Activated naive CD8-positive, alpha-beta T cell (primary cell): Measurements from ENCODE around the gene ARFGEF2.
"Not testable (repeated sequence)": the region's sequence is repeated elsewhere in the genome, so short reads cannot be mapped to it uniquely, and the experiment has no call there.

Experiments
- H3K27ac Mint-ChIP-seq: one replicate; pipeline ENCODE4 v1.8.0; 2021; ENCODE audit warnings: mixed read lengths
- H3K27me3 Mint-ChIP-seq: one replicate; pipeline ENCODE4 v1.8.0; 2021; ENCODE audit warnings: mixed read lengths
- H3K36me3 Mint-ChIP-seq: one replicate; pipeline ENCODE4 v1.8.0; 2021; ENCODE audit warnings: mixed read lengths
- H3K4me1 Mint-ChIP-seq: one replicate; pipeline ENCODE4 v1.8.0; 2021; ENCODE audit warnings: low read depth, mixed read lengths
- H3K4me3 Mint-ChIP-seq: one replicate; pipeline ENCODE4 v1.8.0; 2021; ENCODE audit warnings: mild to moderate bottlenecking, mixed read lengths
- H3K9me3 Mint-ChIP-seq: one replicate; pipeline ENCODE4 v1.8.0; 2021; ENCODE audit warnings: low read depth, mixed read lengths

ARFGEF2 gene

GRCh38 chr20:48921168-48921882 lies at the start of gene ARFGEF2:
Gene ARFGEF2, plus strand, starts transcription at chr20:48921711. Its CDS starts 179 bp downstream, at chr20:48921890.
- H3K36me3 Mint-ChIP-seq: no peaks in the 10 kb centered on the region
- H3K4me1 Mint-ChIP-seq: peaks cover 47% of the 10 kb centered on the region
- no peaks in the 10 kb centered on the region for H3K27me3 Mint-ChIP-seq
- H3K9me3 Mint-ChIP-seq: no peaks in the 10 kb centered on the region
- H3K4me3 Mint-ChIP-seq: peak within 1 kb of the TSS; percentile 97
- H3K27ac Mint-ChIP-seq: peak within 1 kb of the TSS; percentile 98

GRCh38 chr20:48875233-48875913 lies 46.1 kb upstream of the ARFGEF2 start:
- Mint-ChIP-seq H3K4me3 (no peak overlapping the region), H3K9me3 (no peaks in the 10 kb centered on the region), H3K27ac (no peak overlapping the region), H3K36me3 (peaks cover 4% of the 10 kb centered on the region), H3K4me1 (peaks cover 14% of the 10 kb centered on the region), H3K27me3 (no peaks in the 10 kb centered on the region)

GRCh38 chr20:48875914-48876240 lies 45.6 kb upstream of the ARFGEF2 start:
- H3K27ac Mint-ChIP-seq: no peak overlapping the region
- no peak overlapping the region for H3K4me3 Mint-ChIP-seq
- no peaks in the 10 kb centered on the region for H3K9me3 Mint-ChIP-seq
- peaks cover 4% of the 10 kb centered on the region for H3K36me3 Mint-ChIP-seq
- H3K27me3 Mint-ChIP-seq: no peaks in the 10 kb centered on the region
- H3K4me1 Mint-ChIP-seq: peaks cover 14% of the 10 kb centered on the region

- no peaks in the 10 kb centered on the region for H3K27me3 Mint-ChIP-seq
These were observed 44.2 kb upstream of the ARFGEF2 start for GRCh38 chr20:48877304-48877703.

GRCh38 chr20:48878534-48879248 lies 42.8 kb upstream of the ARFGEF2 start:
- Mint-ChIP-seq H3K36me3 (no peaks in the 10 kb centered on the region), H3K27me3 (no peaks in the 10 kb centered on the region), H3K9me3 (no peaks in the 10 kb centered on the region), H3K4me1 (peaks cover 4% of the 10 kb centered on the region), H3K4me3 (no peak overlapping the region), H3K27ac (no peak overlapping the region)

More at GRCh38 chr20:48877304-48877703, 44.2 kb upstream of the ARFGEF2 start:
- no peak overlapping the region for H3K4me3 Mint-ChIP-seq
- H3K36me3 Mint-ChIP-seq: peaks cover 4% of the 10 kb centered on the region
- H3K4me1 Mint-ChIP-seq: peaks cover 11% of the 10 kb centered on the region
- H3K9me3 Mint-ChIP-seq: no peaks in the 10 kb centered on the region
- H3K27ac Mint-ChIP-seq: no peak overlapping the region

GRCh38 chr20:48879612-48880245 lies 41.8 kb upstream of the ARFGEF2 start:
- Mint-ChIP-seq H3K4me3 (no peak overlapping the region), H3K27me3 (no peaks in the 10 kb centered on the region), H3K4me1 (peaks cover 2% of the 10 kb centered on the region), H3K27ac (no peak overlapping the region), H3K9me3 (no peaks in the 10 kb centered on the region), H3K36me3 (no peaks in the 10 kb centered on the region)

GRCh38 chr20:48880331-48880730 lies 41.2 kb upstream of the ARFGEF2 start:
- Mint-ChIP-seq H3K4me3 (no peak overlapping the region), H3K4me1 (peaks cover 2% of the 10 kb centered on the region), H3K36me3 (no peaks in the 10 kb centered on the region), H3K27me3 (no peaks in the 10 kb centered on the region), H3K27ac (no peak overlapping the region), H3K9me3 (no peaks in the 10 kb centered on the region)

- Mint-ChIP-seq H3K4me3 (no peak overlapping the region), H3K27ac (no peak overlapping the region), H3K27me3 (no peaks in the 10 kb centered on the region), H3K36me3 (no peaks in the 10 kb centered on the region), H3K9me3 (no peaks in the 10 kb centered on the region), H3K4me1 (no peaks in the 10 kb centered on the region)
These were observed 40.4 kb upstream of the ARFGEF2 start for GRCh38 chr20:48880981-48881657.

GRCh38 chr20:48885237-48885636 lies 36.3 kb upstream of the ARFGEF2 start:
- H3K36me3 Mint-ChIP-seq: no peaks in the 10 kb centered on the region
- H3K27me3 Mint-ChIP-seq: no peaks in the 10 kb centered on the region
- H3K4me3 Mint-ChIP-seq: no peak overlapping the region
- H3K27ac Mint-ChIP-seq: no peak overlapping the region
- H3K9me3 Mint-ChIP-seq: no peaks in the 10 kb centered on the region
- no peaks in the 10 kb centered on the region for H3K4me1 Mint-ChIP-seq

GRCh38 chr20:48886194-48886593 lies 35.3 kb upstream of the ARFGEF2 start:
- Mint-ChIP-seq H3K27me3 (no peaks in the 10 kb centered on the region), H3K4me1 (no peaks in the 10 kb centered on the region), H3K36me3 (no peaks in the 10 kb centered on the region), H3K27ac (no peak overlapping the region), H3K9me3 (no peaks in the 10 kb centered on the region), H3K4me3 (no peak overlapping the region)

- Mint-ChIP-seq H3K36me3 (no peaks in the 10 kb centered on the region), H3K4me3 (no peak overlapping the region), H3K27ac (no peak overlapping the region), H3K4me1 (no peaks in the 10 kb centered on the region), H3K9me3 (no peaks in the 10 kb centered on the region), H3K27me3 (no peaks in the 10 kb centered on the region)
These were observed 34.7 kb upstream of the ARFGEF2 start for GRCh38 chr20:48886811-48887210.

GRCh38 chr20:48888517-48888916 lies 33.0 kb upstream of the ARFGEF2 start:
- H3K27me3 Mint-ChIP-seq, H3K36me3 Mint-ChIP-seq, H3K4me3 Mint-ChIP-seq, H3K9me3 Mint-ChIP-seq, H3K27ac Mint-ChIP-seq, H3K4me1 Mint-ChIP-seq: not testable (repeated sequence)

- no peaks in the 10 kb centered on the region for H3K4me1 Mint-ChIP-seq
- H3K27me3 Mint-ChIP-seq: no peaks in the 10 kb centered on the region
- H3K4me3 Mint-ChIP-seq: no peak overlapping the region
- H3K36me3 Mint-ChIP-seq: no peaks in the 10 kb centered on the region
- H3K27ac Mint-ChIP-seq: no peak overlapping the region
- H3K9me3 Mint-ChIP-seq: no peaks in the 10 kb centered on the region
These were observed 32.2 kb upstream of the ARFGEF2 start for GRCh38 chr20:48889140-48889790.
